Loucy (cell line): ENCODE results near the gene PAPSS2.
"Not testable (repeated sequence)": the region's sequence is repeated elsewhere in the genome, so short reads cannot be mapped to it uniquely, and the experiment has no call there.

Experiments used
- EZH2phosphoT487 ChIP-seq: fragments of 200-600 bp; IDR thresholded peaks from 2 replicates; pipeline ENCODE4 v1.6.1; 2018; ENCODE audit warnings: antibody characterized with exemption, mild to moderate bottlenecking, moderate library complexity, borderline replicate concordance
- TF ChIP-seq, protein P1 (sequence below): fragments of 200-600 bp; sonication (generic); conservative IDR thresholded peaks from 2 replicates; pipeline ENCODE4 v1.5.1; 2014; ENCODE audit warnings: mild to moderate bottlenecking, antibody characterized with exemption, low read length

DNA sequence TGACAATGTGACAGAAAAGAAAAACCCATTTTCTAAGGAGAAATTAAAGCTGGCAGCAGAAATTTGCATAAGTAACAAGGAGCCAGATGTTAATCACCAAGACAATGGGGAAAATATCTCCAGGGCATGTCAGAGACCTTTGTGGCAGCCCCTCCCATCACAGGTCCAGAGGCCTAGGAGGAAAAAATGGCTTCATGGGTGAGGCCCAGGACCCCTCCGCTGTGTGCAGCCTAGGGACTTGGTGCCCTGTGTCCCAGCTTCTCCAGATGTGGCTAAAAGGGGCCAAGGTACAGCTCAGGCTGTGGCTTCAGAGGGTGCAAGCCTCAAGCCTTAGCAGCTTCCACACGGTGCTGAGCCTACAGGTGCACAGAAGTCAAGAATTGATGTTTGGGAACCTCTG is 48.3 kb upstream of the PAPSS2 start:
- TF ChIP-seq, protein P1, sequence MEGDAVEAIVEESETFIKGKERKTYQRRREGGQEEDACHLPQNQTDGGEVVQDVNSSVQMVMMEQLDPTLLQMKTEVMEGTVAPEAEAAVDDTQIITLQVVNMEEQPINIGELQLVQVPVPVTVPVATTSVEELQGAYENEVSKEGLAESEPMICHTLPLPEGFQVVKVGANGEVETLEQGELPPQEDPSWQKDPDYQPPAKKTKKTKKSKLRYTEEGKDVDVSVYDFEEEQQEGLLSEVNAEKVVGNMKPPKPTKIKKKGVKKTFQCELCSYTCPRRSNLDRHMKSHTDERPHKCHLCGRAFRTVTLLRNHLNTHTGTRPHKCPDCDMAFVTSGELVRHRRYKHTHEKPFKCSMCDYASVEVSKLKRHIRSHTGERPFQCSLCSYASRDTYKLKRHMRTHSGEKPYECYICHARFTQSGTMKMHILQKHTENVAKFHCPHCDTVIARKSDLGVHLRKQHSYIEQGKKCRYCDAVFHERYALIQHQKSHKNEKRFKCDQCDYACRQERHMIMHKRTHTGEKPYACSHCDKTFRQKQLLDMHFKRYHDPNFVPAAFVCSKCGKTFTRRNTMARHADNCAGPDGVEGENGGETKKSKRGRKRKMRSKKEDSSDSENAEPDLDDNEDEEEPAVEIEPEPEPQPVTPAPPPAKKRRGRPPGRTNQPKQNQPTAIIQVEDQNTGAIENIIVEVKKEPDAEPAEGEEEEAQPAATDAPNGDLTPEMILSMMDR, result not testable (repeated sequence)
- not testable (repeated sequence) for TF ChIP-seq EZH2phosphoT487
